Endothelial cell of umbilical vein (primary cell): ENCODE measurements around the gene GGNBP2. TPM values are rescaled to one million over a fixed set of nuclear protein-coding genes. Genes with fewer than 3 reads are reported as not detected.

Experiments
- BruUV-seq: library from RNA; stranded (reverse); fragments of 400-500 nt; replicated peaks from 2 replicates; lab custom pipeline; 2021; lab: Mats Ljungman, UMichigan
- CTCF ChIA-PET: fragments of 300-600, 350-600 bp; sonication (Branson Sonifier 250); formaldehyde crosslinking; loops from one replicate; lab custom pipeline; 2021; ENCODE audit warnings: antibody characterized with exemption, inconsistent platforms; lab: Charles Lee
- POLR2A ChIA-PET: fragments of 300-600, 350-600 bp; sonication (Branson Sonifier 250); formaldehyde crosslinking; loops from one replicate; lab custom pipeline; 2021; ENCODE audit warnings: antibody characterized with exemption, inconsistent platforms; lab: Charles Lee
- DNase-seq: peaks from one replicate; pipeline ENCODE4 v3.0.0-alpha.2; 2011; ENCODE audit warnings: low read depth, low spot score
- FAIRE-seq: peaks from 2 replicates; lab custom pipeline; 2011; peaks lifted over from hg19 to GRCh38; lab: Jason Lieb, UNC
- H2AFZ ChIP-seq: 2 replicates; pipeline ENCODE4 v1.6.0; 2012; ENCODE audit warnings: low read depth, low read length, control low read depth, inconsistent platforms
- H3K27ac ChIP-seq: 2 replicates; pipeline ENCODE4 v1.5.1; 2011; ENCODE audit warnings: low read depth, mild to moderate bottlenecking, control low read depth, low read length, moderate library complexity; ENCODE audit not compliant: insufficient read depth
- H3K27me3 ChIP-seq, 2 experiments: 2 replicates each; pipeline versions ENCODE4 v1.6.0 to v1.6.1; 2011; ENCODE audit warnings: low read length in 2 of 2, mixed read lengths in 1 of 2; ENCODE audit not compliant: control insufficient read depth in 2 of 2, insufficient read depth in 2 of 2
- H3K36me3 ChIP-seq, 2 experiments: 2 replicates in 1 of 2; 3 replicates in 1 of 2; pipeline ENCODE4 v1.5.1; 2011; ENCODE audit warnings: low read length in 2 of 2, mild to moderate bottlenecking in 1 of 2, moderate library complexity in 1 of 2; ENCODE audit not compliant: control insufficient read depth in 2 of 2, insufficient read depth in 2 of 2; ENCODE audit errors: extremely low read depth in 1 of 2
- H3K4me1 ChIP-seq: 3 replicates; pipeline ENCODE4 v1.5.1; 2011; ENCODE audit warnings: mild to moderate bottlenecking, low read length; ENCODE audit not compliant: control insufficient read depth, insufficient read depth; ENCODE audit errors: extremely low read depth
- H3K4me2 ChIP-seq: 2 replicates; pipeline ENCODE4 v1.6.1; 2011; ENCODE audit warnings: low read length, control low read depth, mixed read lengths; ENCODE audit not compliant: insufficient read depth
- H3K4me3 ChIP-seq, 3 experiments: fragments of 200-600 bp in 1 of 3; sonication (generic), shearing (Covaris generic) in 1 of 3; replicated peaks in 1 of 3; 2 replicates each; pipeline ENCODE4 v1.5.1; 2011 to 2016; ENCODE audit warnings: control low read depth in 3 of 3, low read length in 3 of 3, mild to moderate bottlenecking in 2 of 3, inconsistent platforms in 1 of 3, low read depth in 1 of 3, moderate library complexity in 1 of 3; ENCODE audit not compliant: insufficient read depth in 1 of 3
- H3K79me2 ChIP-seq: 2 replicates; pipeline ENCODE4 v1.6.0; 2012; ENCODE audit warnings: low read length, inconsistent platforms; ENCODE audit not compliant: control insufficient read depth, insufficient read depth
- H3K9ac ChIP-seq: replicated peaks from 2 replicates; pipeline ENCODE3; 2011; ENCODE audit warnings: low read length, control low read depth; ENCODE audit not compliant: insufficient read depth; ENCODE audit errors: extremely low read depth
- H3K9me1 ChIP-seq: replicated peaks from 3 replicates; pipeline ENCODE4 v1.6.0; 2011; ENCODE audit warnings: mild to moderate bottlenecking, low read length; ENCODE audit not compliant: control insufficient read depth, insufficient read depth; ENCODE audit errors: extremely low read depth
- H3K9me3 ChIP-seq: replicated peaks from 2 replicates; pipeline ENCODE4 v1.5.1; 2012; ENCODE audit warnings: low read length, inconsistent platforms; ENCODE audit not compliant: control insufficient read depth, insufficient read depth
- H4K20me1 ChIP-seq: replicated peaks from 2 replicates; pipeline ENCODE3; 2011; ENCODE audit warnings: mild to moderate bottlenecking, low read length; ENCODE audit not compliant: control insufficient read depth, insufficient read depth; ENCODE audit errors: extremely low read depth
- CTCF ChIP-seq, 2 donors: IDR thresholded peaks; 1 replicate in 1 of 2; 2 replicates in 1 of 2; pipeline ENCODE4 v1.5.1; 2011; ENCODE audit warnings: low read length in 2 of 2, mild to moderate bottlenecking in 2 of 2, moderate library complexity in 2 of 2, control low read depth in 1 of 2, inconsistent platforms in 1 of 2, low read depth in 1 of 2; ENCODE audit not compliant: insufficient read depth in 1 of 2; ENCODE audit errors: extremely low read depth in 1 of 2
- EZH2 ChIP-seq: IDR thresholded peaks from 2 replicates; pipeline ENCODE4 v1.6.1; 2012; ENCODE audit warnings: borderline replicate concordance, low read depth, mild to moderate bottlenecking, moderate library complexity, low read length, inconsistent platforms; ENCODE audit not compliant: severe bottlenecking
- FOS ChIP-seq: IDR thresholded peaks from 2 replicates; pipeline ENCODE4 v1.6.1; 2011; ENCODE audit warnings: mild to moderate bottlenecking, low read length, moderate library complexity, borderline replicate concordance; ENCODE audit not compliant: insufficient read depth
- GATA2 ChIP-seq: IDR thresholded peaks from 2 replicates; pipeline ENCODE4 v1.7.0; 2011; ENCODE audit warnings: low read depth, mild to moderate bottlenecking, moderate library complexity, mixed read lengths, low read length; ENCODE audit not compliant: insufficient read length, insufficient read depth
- JUN ChIP-seq: IDR thresholded peaks from 2 replicates; pipeline ENCODE4 v1.6.1; 2011; ENCODE audit warnings: borderline replicate concordance, low read depth; ENCODE audit not compliant: insufficient read length, insufficient read depth
- MAX ChIP-seq: IDR thresholded peaks from 2 replicates; pipeline ENCODE4 v1.6.1; 2011; ENCODE audit not compliant: insufficient read depth, insufficient read length
- MYC ChIP-seq: IDR thresholded peaks from one replicate; pipeline ENCODE4 v1.6.1; 2011; ENCODE audit warnings: mild to moderate bottlenecking, low read depth, low read length
- POLR2A ChIP-seq: IDR thresholded peaks from 2 replicates; pipeline ENCODE4 v1.6.1; 2012; ENCODE audit warnings: low read depth, mild to moderate bottlenecking, control low read depth, low read length
- POLR2AphosphoS5 ChIP-seq: IDR thresholded peaks from 2 replicates; pipeline ENCODE4 v1.6.1; 2012; ENCODE audit warnings: low read depth, mild to moderate bottlenecking, control low read depth, low read length, moderate library complexity; ENCODE audit not compliant: insufficient read depth
- dilution Hi-C: fragments of 300-500 bp; cut with MboI; formaldehyde crosslinking; loops from one replicate; pipeline ENCODE4 v1.15.0; 2019; ENCODE audit warnings: low sequenced_read_pairs; ENCODE audit not compliant: extremely low pct_ligation_motif_present
- intact Hi-C: fragments of 100-400 bp; cut with micrococcal nuclease; formaldehyde crosslinking; loops from one replicate; pipeline ENCODE4 v1.10.0; 2022
- polyA plus RNA-seq, 4 experiments: library from polyadenylated mRNA; depleted of rRNA in 3 of 4; stranded (reverse) in 3 of 4; unstranded in 1 of 4; fragments of >200 nt; gene quantifications; 2 replicates each; pipeline versions ENCODE4 v1.2.1 to v1.2.3, GENCODE V29; 2011 to 2012; ENCODE audit warnings: missing spikeins in 1 of 4
- total RNA-seq: library from RNA; stranded (reverse); gene quantifications from 2 replicates; pipeline ENCODE4 v1.2.3, GENCODE V29; 2021

GGNBP2 gene
- total and polyA plus RNA-seq, 2 donors (not counting 3 experiments of a cell fraction or from before 2014, with no cell fraction given), result 52.6 to 77.6 TPM

GRCh38 chr17:36611345-36612072, 66.8 kb downstream of the GGNBP2 start:
- no peak for TF ChIP-seq MAX
- no peak for TF ChIP-seq EZH2
- no peak for TF ChIP-seq GATA2
- BruUV-seq, result no TSS peak
- no peaks in the 10 kb centered on the region for H3K9me3 ChIP-seq
- peaks cover 0 to 4% of the 10 kb centered on the region in 2 experiments for H3K27me3 ChIP-seq
- dilution Hi-C loops, result no loop called here
- ChIA-PET POLR2A (no interaction called here), CTCF (interaction anchor here (0.6 to 2.3 kb wide), 3 partner anchors 8 to 436 kb away, joined by 5 to 7 read pairs (median 5); partner anchors contain the start of gene MRM1)
- H3K4me1 ChIP-seq, result no peaks in the 10 kb centered on the region
- H3K36me3 ChIP-seq, result no peaks in the 10 kb centered on the region
- no peak overlapping the region for H2AFZ ChIP-seq
- H3K27ac ChIP-seq, result no peak overlapping the region
- no peaks in the 10 kb centered on the region for H4K20me1 ChIP-seq
- H3K79me2 ChIP-seq, result no peaks in the 10 kb centered on the region
- H3K9ac ChIP-seq, result no peak overlapping the region
- no peaks in the 10 kb centered on the region for H3K9me1 ChIP-seq
- no peak overlapping the region for H3K4me2 ChIP-seq
- FAIRE-seq (no peak), DNase-seq (no peak)
- intact Hi-C loops, result no loop called here
- no peak overlapping the region for H3K4me3 ChIP-seq

GRCh38 chr17:36612323-36612722, 67.6 kb downstream of the GGNBP2 start:
- dilution Hi-C loops (no loop called here), intact Hi-C loops (no loop called here)
- no peaks in the 10 kb centered on the region for H4K20me1 ChIP-seq
- no peak overlapping the region for H2AFZ ChIP-seq
- ChIA-PET POLR2A (no interaction called here), CTCF (interaction anchor here (2.3 kb wide), 1 partner anchor 436 kb away, joined by 7 read pairs; no protein-coding TSS in a partner anchor)
- no peaks in the 10 kb centered on the region for H3K9me3 ChIP-seq
- BruUV-seq, result no TSS peak
- no peak overlapping the region for H3K27ac ChIP-seq
- DNase-seq (no peak), FAIRE-seq (no peak)
- H3K36me3 ChIP-seq, result no peaks in the 10 kb centered on the region
- H3K4me2 ChIP-seq, result no peak overlapping the region
- no peaks in the 10 kb centered on the region for H3K9me1 ChIP-seq
- no peak for TF ChIP-seq JUN
- TF ChIP-seq POLR2AphosphoS5, result no peak
- no peak for TF ChIP-seq EZH2
- no peak for TF ChIP-seq GATA2
- no peak for TF ChIP-seq MYC
- TF ChIP-seq CTCF (IDR thresholded peaks at IDR 0.05; ENCODE audit: extremely low read depth in 1 of 2, insufficient read depth in 1 of 2, low read depth in 1 of 2, low read length in 2 of 2), result no peak
- TF ChIP-seq POLR2A, result no peak
- TF ChIP-seq FOS, result no peak
- TF ChIP-seq MAX, result no peak
- H3K4me1 ChIP-seq, result no peaks in the 10 kb centered on the region
- H3K9ac ChIP-seq, result no peak overlapping the region
- H3K27me3 ChIP-seq, result peaks cover 0 to 4% of the 10 kb centered on the region in 2 experiments
- H3K4me3 ChIP-seq, result no peak overlapping the region
- no peaks in the 10 kb centered on the region for H3K79me2 ChIP-seq
